IMR-90 (cell line): Measurements from ENCODE around the gene PRELP.

Source experiments
- BHLHE40 ChIP-seq: fragments of 150-350 bp; IDR thresholded peaks from 2 replicates; pipeline ENCODE4 v1.6.1; 2016; ENCODE audit warnings: mild to moderate bottlenecking, low read depth, low read length
- CEBPB ChIP-seq: IDR thresholded peaks from 2 replicates; pipeline ENCODE4 v1.6.1; 2012; ENCODE audit warnings: low read depth, low read length, improper control_type of control experiment
- CTCF ChIP-seq: conservative IDR thresholded peaks from 2 replicates; pipeline ENCODE4 v1.5.1; 2012; ENCODE audit warnings: mild to moderate bottlenecking, low read depth, low read length, improper control_type of control experiment
- ELK1 ChIP-seq: fragments of 150-350 bp; IDR thresholded peaks from 2 replicates; pipeline ENCODE4 v1.6.1; 2016; ENCODE audit warnings: low read depth, mild to moderate bottlenecking, low read length, moderate library complexity, borderline replicate concordance
- MAFK ChIP-seq: IDR thresholded peaks from 2 replicates; pipeline ENCODE4 v1.6.1; 2012; ENCODE audit warnings: low read depth, low read length, improper control_type of control experiment
- MAZ ChIP-seq: IDR thresholded peaks from 2 replicates; pipeline ENCODE4 v1.6.1; 2012; ENCODE audit warnings: low read depth, mild to moderate bottlenecking, low read length, improper control_type of control experiment, moderate library complexity, borderline replicate concordance
- POLR2A ChIP-seq: IDR thresholded peaks from 2 replicates; pipeline ENCODE4 v1.6.1; 2012; ENCODE audit warnings: mild to moderate bottlenecking, low read depth, low read length
- RAD21 ChIP-seq: IDR thresholded peaks from 2 replicates; pipeline ENCODE4 v1.6.1; 2012; ENCODE audit warnings: low read length, improper control_type of control experiment
- RCOR1 ChIP-seq: IDR thresholded peaks from 2 replicates; pipeline ENCODE4 v1.6.1; 2012; ENCODE audit warnings: mild to moderate bottlenecking, low read length, improper control_type of control experiment; ENCODE audit not compliant: insufficient replicate concordance
- SMC3 ChIP-seq: fragments of 150-350 bp; IDR thresholded peaks from 2 replicates; pipeline ENCODE4 v1.6.1; 2016; ENCODE audit warnings: low read depth, mild to moderate bottlenecking, antibody characterized with exemption, low read length, moderate library complexity
- TF ChIP-seq, protein P1 (sequence below): fragments of 150-350 bp; IDR thresholded peaks from 2 replicates; pipeline ENCODE4 v1.6.1; 2017; ENCODE audit warnings: mild to moderate bottlenecking, antibody characterized with exemption, low read length, low read depth

- TF ChIP-seq CTCF, result no peak
- TF ChIP-seq CEBPB, result no peak
- TF ChIP-seq RAD21, result no peak
- TF ChIP-seq ELK1, result no peak
- TF ChIP-seq RCOR1, result no peak
- TF ChIP-seq, protein P1, sequence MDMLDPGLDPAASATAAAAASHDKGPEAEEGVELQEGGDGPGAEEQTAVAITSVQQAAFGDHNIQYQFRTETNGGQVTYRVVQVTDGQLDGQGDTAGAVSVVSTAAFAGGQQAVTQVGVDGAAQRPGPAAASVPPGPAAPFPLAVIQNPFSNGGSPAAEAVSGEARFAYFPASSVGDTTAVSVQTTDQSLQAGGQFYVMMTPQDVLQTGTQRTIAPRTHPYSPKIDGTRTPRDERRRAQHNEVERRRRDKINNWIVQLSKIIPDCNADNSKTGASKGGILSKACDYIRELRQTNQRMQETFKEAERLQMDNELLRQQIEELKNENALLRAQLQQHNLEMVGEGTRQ, result no peak
- no peak for TF ChIP-seq POLR2A
- TF ChIP-seq BHLHE40, result no peak
- TF ChIP-seq MAFK, result no peak
- TF ChIP-seq MAZ, result no peak
- no peak for TF ChIP-seq SMC3
These were observed 63.1 kb downstream of the PRELP start for GRCh38 chr1:203538726-203539125.
